ENCODE data around the gene FALEC.

The FALEC gene

DNA sequence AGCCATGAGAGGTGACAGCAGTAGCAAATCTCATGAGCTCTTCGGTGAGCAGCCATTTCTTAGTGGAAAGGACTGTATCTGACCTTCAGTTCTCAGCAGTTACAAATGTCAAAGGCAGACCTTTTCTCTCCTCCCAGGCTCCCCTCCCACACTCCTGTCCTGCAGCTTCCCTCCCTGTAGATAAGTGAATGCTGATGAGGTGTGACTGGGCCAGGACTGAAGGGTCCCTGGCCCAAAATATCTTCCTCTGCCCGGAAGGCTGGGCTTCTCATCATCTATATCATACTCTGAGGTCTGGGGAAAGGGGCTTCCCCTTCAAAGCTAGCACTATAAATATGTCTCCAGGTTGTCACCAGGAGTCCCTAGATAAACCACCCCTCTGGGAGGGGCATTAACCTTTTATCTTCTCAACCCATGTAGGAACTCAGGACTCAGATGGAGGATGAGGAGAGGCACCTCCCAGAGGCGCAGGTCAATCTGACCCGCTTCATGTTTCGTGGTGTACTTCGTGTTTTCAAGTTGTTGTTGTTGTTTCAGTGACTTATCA lies 30.0 kb downstream of the FALEC start:
- no peak for DNase-seq (ENCODE audit: low read depth in 1 of 2, low spot score in 1 of 2)

DNA sequence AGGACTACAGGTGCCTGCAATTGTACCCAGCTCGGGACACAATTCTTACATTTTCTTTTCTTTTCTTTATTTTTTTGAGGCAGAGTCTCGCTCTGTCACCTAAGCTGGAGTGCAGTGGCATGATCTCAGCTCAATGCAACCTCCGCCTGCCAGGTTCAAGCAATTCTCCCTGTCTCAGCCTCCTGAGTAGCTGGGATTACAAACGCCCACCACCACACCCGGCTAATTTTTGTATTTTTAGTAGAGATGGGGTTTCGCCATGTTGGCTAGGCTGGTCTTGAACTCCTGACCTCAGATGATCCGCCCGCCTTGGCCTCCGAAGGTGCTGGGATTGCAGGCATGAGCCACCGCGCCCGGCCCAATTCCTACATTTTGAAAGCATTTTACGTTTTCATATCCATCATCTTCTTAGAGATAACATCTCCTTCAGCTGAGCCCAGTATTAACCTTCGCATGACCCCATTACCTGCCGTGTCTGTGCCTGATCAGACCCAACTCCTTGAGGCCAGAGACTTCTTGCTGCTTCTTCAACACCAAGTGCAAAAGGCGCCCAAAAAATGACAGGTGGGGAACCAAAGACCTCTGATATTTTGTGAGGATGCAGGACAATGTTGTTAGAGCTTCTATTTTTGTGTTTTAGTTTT lies 30.9 kb downstream of the FALEC start:
- DNase-seq (ENCODE audit: low read depth in 1 of 2, low spot score in 1 of 2): no peak

DNA sequence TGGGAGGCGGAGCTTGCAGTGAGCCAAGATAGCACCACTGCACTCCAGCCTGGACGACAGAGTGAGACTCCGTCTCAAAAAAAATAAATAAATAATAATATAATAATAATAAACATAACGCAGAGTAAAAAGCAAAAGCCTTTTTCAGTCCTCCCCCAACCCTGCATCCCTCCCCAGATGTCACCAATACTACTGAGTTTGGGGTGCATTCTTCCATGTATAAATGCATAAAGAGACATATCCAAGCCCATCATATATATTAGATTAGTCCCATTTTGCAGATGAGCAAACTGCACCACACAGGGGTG lies 32.7 kb downstream of the FALEC start:
- no peak for DNase-seq (ENCODE audit: low read depth in 1 of 2, low spot score in 1 of 2)

DNA sequence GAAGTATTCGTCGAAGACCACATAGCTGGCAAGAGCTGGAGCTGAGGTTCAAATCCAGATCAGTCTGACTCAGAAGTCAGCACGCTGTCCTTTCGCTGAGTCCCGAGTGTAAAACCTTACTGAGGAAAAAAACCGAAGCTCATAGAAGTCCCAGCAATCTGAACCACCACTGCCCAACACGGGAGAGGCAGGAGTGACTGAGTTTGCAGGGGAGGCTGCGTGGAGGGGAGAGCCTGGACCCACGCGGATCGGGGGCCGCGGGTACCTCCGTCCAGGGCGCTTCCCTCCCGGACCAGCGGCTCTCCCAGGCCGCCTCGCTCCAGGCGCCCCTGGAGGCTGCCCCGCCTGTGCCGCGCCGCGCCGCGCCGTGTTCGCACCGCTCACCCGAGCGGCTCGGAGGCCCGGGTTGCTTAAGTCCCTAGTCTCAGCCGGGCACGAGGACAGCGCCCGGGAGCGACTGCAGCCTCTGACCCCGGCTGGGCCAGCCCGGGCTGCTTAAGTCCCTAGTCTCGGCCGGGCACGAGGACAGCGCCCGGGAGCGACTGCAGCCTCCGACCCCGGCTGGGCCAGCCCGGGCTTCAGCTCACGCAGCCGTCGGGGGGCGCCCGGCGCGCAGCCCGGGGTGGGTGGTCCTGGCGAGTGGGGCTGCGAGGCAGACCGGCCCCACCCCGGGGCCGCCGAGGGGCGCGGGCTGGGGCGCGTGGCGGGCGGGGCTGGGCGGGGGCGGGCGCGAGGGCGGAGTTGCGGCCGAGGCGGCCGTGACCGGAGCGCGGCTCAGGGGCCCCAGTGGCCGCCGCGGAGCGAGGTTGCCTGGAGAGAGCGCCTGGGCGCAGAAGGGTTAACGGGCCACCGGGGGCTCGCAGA lies 33.3 kb downstream of the FALEC start, which contains the start of gene ADAMTSL4:
Gene ADAMTSL4, plus strand, starts transcription at position 777 of the 864 bp plus-strand sequence. CDS start 2,881 bp downstream, outside the sequence.
- DNase-seq (ENCODE audit: low read depth in 1 of 2, low spot score in 1 of 2): no peak

DNA sequence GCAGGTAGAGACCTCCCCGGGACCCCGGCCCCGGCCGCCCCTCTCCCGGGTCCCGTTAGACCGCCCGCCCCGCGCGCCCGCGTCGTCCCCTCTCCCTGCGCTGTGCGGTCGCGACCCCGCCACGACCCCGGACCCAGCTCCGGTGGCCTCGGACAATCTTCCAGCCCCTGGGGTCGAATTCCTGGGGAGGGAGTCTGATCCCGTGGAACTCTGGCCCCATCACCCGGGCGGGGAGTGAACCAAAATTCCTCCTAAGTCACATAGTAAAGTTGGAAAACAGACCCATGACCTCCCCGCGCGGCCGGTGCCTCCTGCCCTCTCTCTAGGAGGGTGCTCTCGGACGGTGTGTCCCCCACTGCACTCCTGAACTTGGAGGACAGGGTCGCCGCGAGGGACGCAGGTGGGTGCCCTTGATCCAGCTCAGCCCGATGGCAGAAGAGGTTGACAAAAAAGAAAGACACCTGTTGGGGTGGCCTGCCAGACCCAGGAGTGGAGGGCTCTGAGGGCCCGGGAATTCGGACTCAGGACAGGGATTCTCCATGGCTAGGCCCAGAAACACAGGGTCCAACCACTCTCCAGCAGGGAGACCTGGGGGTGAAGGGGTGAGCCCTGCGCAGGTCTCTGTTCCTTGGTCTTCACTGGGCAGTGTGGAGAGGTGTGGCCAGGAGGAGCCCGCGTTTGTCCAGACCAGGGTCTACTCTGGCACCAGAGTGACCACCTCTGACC lies 34.1 kb downstream of the FALEC start:
- DNase-seq (ENCODE audit: low read depth in 1 of 2, low spot score in 1 of 2): no peak

DNA sequence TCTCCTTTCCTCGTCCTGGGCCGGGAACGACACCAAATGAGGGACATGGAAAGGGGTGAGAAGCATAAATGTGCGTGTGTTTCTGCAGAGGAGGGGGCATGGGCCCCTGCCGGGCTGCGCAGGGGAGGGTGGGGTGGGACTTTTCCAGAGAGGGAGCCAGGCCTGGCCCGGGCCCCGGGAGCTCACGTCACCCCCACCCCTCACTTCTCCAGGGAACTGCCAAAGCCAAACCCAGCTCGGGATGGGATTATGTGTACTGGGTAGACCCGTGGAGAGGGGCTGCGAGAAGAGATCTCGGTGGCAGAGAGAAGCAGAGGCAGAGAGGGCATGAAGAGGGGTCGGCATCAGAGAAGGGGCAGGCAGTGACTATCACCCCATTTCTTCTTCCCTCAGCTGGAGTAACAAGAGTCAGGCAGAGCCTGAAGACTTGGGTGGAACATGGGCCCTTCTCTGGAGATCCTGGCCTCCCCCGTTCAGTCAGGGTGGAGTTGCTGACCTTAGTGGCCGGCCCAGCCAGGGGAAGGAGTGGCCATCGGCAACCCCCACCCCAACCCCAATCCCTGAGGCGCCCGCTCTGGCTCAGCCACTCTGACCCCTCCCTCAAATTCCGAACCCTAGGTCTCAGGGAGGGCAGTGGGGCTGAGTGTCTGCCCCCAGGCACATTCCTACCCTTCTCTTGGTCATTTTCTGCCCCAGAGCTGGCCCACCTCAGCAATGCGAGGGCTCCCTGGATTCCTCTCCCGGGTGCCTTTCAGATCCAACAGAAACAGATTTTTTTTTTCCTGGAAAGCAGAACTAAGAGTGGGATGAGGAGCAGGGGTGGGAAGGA lies 34.9 kb downstream of the FALEC start:
- DNase-seq (ENCODE audit: low read depth in 1 of 2, low spot score in 1 of 2): no peak

DNA sequence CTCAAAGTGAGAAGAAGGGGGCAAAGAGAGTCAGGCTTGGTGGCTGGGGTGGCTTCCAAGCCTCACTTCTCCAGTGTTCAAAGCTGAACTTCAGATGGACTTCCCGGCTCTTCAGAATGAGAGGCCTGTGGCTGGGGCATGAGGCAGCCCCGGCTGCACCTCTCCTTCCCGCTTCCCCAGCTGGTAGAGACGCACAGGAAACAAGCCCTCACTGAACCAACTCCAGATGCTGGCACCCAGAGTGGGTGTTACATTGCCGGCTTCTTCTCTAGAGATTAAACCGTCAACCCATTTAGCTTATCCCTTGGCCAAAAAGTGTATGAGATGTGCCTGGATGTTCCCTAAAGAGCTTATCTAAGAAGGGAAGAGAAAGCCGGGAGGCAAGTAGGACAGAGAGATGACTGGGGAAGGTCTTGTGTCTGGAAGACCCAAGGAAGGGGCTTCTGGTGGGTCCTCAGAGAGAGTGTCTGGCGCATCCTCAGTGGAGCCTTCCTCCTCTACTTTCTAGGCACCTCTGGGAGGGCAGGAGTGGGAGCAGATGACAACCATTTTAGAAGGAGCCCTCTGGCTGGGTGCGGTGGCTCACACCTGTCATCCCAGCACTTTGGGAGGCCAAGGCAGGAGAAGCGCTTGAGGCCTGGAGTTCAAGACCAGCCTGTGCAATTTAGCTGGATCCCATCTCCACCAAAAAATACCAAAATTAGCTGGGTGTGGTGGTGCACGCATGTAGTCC lies 35.7 kb downstream of the FALEC start:
- DNase-seq (ENCODE audit: low read depth in 1 of 2, low spot score in 1 of 2): no peak

DNA sequence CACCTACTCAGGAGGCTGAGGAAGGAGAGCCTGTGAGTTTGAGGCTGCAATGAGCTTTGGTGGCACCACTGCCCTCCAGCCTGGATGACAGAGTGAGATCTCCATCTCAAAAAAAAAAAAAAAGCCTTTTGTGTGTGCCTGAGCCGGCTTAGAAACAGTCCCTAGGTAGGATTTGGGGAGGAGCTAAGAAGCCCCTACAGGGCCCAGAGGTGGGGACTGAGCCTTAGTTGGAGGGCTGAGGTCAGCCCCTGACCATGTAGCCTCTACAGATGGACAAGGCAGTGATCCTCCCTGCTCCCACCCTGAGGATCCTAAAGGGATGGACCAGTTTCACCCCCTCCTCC lies 36.2 kb downstream of the FALEC start:
- DNase-seq (ENCODE audit: low read depth in 1 of 2, low spot score in 1 of 2): no peak

DNA sequence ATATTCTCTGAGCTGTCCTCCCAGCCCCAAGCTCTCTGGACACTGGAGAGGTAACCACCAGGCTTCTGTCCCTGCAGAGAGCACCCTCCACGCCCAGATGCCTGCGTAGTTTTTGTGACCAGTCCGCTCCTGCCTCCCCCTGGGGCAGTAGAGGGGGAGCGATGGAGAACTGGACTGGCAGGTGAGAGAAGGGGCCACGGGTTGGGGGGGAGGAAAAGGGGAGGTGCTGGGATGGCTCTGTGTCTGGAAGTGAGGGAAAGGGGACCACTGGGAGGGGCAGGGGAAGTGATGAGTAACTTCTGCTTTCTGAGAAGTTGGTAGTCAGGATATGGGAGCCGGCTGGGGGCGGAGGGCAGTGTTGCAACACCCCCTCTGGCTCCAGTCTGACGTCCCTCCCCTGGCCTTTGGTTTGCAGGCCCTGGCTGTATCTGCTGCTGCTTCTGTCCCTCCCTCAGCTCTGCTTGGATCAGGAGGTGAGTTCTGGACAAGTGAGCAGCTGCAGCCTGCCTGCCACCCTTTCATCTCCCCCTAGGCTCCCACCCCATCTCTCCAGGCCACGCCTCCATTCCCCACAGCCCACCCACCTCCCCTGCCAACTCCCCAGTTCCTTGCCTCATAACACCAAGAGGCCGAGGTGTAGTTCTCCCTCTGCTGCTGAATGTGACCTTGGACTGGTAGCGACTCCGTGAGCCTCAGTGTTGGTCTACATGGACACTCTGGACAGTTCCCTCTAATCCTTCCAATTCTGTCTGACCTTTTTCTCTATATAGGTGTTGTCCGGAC lies 36.8 kb downstream of the FALEC start:
- DNase-seq (ENCODE audit: low read depth in 1 of 2, low spot score in 1 of 2): no peak

DNA sequence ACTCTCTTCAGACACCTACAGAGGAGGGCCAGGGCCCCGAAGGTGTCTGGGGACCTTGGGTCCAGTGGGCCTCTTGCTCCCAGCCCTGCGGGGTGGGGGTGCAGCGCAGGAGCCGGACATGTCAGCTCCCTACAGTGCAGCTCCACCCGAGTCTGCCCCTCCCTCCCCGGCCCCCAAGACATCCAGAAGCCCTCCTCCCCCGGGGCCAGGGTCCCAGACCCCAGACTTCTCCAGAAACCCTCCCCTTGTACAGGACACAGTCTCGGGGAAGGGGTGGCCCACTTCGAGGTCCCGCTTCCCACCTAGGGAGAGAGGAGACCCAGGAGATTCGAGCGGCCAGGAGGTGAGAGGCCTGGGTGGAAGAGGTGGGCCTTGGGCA lies 37.3 kb downstream of the FALEC start:
- DNase-seq (ENCODE audit: low read depth in 1 of 2, low spot score in 1 of 2): no peak

DNA sequence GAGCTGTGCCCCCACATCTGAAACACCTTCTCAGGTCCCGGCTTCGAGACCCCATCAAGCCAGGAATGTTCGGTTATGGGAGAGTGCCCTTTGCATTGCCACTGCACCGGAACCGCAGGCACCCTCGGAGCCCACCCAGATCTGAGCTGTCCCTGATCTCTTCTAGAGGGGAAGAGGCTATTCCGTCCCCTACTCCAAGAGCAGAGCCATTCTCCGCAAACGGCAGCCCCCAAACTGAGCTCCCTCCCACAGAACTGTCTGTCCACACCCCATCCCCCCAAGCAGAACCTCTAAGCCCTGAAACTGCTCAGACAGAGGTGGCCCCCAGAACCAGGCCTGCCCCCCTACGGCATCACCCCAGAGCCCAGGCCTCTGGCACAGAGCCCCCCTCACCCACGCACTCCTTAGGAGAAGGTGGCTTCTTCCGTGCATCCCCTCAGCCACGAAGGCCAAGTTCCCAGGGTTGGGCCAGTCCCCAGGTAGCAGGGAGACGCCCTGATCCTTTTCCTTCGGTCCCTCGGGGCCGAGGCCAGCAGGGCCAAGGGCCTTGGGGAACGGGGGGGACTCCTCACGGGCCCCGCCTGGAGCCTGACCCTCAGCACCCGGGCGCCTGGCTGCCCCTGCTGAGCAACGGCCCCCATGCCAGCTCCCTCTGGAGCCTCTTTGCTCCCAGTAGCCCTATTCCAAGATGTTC lies 38.0 kb downstream of the FALEC start:
- no peak for DNase-seq (ENCODE audit: low read depth in 1 of 2, low spot score in 1 of 2)

DNA sequence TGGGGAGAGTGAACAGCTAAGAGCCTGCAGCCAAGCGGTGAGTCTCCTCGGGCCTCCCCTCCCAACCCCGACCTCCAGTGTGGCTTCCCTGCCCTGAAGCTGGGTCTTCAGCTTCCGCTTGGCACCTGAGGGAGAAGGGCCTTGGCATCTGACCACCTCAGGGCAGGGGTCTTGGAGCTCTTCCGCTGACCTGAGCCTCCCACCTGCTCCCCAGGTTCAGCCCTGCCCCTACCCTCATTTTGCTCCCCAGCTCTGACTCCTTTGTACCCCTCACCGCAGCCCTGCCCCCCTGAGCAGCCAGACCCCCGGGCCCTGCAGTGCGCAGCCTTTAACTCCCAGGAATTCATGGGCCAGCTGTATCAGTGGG lies 38.5 kb downstream of the FALEC start:
- DNase-seq (ENCODE audit: low read depth in 1 of 2, low spot score in 1 of 2): no peak

DNA sequence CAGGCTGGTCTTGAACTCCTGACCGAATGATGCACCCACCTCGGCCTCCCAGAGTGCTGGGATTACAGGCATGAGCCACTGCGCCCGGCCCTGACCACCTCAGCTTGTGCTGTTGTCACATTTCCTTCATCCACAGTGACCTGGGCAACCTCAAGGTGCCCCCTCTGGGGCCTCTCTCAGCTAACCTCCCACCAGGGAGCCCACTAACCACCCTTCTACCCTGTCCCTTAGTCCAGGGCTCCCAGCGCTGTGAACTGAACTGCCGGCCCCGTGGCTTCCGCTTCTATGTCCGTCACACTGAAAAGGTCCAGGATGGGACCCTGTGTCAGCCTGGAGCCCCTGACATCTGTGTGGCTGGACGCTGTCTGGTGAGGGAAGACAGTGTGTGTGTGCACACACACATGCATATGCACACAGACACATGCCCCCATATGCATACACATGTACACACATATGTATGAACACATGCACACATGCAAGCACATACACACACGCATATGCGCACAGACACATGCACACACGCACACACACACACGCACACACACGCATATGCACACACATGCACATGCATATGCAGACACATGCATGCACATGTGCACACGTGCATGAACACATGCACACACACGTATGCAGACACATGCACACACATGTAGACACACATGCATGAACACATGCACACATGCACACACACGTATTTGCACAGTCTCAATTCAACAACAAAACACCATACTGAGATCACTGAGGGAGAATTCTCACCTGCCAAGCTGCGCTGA lies 39.8 kb downstream of the FALEC start:
- no peak for DNase-seq (ENCODE audit: low read depth in 1 of 2, low spot score in 1 of 2)

DNA sequence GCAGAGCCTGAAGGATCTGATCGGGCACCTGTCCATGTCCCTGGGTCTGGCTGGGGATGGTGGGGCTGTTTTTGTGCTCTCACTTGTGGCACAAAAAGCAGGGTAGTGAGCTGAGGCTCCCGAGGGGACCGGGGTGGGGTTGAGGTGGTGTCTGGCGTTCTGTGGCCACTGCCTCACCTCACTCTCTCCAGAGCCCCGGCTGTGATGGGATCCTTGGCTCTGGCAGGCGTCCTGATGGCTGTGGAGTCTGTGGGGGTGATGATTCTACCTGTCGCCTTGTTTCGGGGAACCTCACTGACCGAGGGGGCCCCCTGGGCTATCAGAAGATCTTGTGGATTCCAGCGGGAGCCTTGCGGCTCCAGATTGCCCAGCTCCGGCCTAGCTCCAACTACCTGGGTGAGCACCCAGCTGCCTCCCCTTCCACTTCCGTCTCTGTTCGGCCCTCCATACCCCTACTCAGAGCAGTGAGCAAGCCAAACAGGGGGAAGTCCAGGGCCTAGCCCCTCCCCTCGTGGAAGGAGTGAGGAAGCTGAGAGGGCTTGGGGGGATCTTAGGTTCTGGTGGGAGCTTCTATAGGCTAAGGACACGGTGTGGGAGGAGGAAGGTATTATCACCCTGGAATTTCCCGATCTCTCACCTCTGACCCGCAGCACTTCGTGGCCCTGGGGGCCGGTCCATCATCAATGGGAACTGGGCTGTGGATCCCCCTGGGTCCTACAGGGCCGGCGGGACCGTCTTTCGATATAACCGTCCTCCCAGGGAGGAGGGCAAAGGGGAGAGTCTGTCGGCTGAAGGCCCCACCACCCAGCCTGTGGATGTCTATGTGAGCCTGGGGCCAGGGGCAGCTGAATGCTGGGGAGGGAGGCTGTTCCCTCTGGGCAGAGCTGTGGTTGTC lies 40.7 kb downstream of the FALEC start:
- DNase-seq (ENCODE audit: low read depth in 1 of 2, low spot score in 1 of 2): no peak

DNA sequence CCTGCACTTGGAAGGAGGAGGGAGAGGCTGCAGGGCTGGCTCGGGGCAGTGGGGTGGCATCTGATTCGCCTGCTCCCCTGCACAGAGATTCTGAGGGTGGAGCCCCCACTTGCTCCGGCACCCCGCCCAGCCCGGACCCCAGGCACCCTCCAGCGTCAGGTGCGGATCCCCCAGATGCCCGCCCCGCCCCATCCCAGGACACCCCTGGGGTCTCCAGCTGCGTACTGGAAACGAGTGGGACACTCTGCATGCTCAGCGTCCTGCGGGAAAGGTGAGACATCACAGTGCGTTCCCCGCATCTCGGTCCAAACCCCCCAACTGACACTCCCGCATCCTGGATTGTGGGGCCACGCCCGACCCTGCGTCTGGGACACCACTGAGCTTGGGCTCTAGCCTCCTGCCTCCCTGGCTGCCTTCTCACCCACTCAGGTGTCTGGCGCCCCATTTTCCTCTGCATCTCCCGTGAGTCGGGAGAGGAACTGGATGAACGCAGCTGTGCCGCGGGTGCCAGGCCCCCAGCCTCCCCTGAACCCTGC lies 41.6 kb downstream of the FALEC start:
- no peak for DNase-seq (ENCODE audit: low read depth in 1 of 2, low spot score in 1 of 2)

DNA sequence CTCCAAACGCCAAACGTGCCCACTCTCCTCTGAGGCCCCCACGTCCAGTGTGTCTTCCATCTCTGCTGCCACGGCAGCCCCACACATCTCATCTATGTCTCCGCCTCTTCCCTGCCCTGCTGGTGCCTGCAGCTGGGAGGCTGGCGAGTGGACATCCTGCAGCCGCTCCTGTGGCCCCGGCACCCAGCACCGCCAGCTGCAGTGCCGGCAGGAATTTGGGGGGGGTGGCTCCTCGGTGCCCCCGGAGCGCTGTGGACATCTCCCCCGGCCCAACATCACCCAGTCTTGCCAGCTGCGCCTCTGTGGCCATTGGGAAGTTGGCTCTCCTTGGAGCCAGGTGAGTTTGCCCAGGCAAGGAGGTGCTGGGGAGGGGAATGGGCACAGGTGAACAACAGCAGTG lies 42.3 kb downstream of the FALEC start:
- DNase-seq (ENCODE audit: low read depth in 1 of 2, low spot score in 1 of 2): no peak

DNA sequence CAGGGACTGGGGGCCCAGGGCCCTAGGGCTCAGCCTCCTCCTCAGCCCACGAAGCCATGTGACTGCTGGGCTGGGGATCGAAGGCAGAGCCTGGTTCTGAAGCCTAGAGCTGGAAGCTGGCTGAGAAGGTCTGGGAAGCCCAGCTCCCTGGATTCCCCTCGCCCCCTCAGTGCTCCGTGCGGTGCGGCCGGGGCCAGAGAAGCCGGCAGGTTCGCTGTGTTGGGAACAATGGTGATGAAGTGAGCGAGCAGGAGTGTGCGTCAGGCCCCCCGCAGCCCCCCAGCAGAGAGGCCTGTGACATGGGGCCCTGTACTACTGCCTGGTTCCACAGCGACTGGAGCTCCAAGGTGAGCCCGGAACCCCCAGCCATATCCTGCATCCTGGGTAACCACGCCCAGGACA lies 42.8 kb downstream of the FALEC start:
- no peak for DNase-seq (ENCODE audit: low read depth in 1 of 2, low spot score in 1 of 2)
